K562 (cell line): ENCODE measurements around the gene HNRNPA2B1. TPM values are rescaled to one million over a fixed set of nuclear protein-coding genes. Genes with fewer than 3 reads are reported as not detected.

Source experiments
- ATF3 ChIP-seq, 2 experiments: fragments of 450-650 bp in 1 of 2; sonication (generic) in 1 of 2; formaldehyde crosslinking in 1 of 2; IDR thresholded peaks in 1 of 2; conservative IDR thresholded peaks in 1 of 2; 2 replicates each; pipeline versions ENCODE4 v1.6.1 to v1.8.1; 2016 to 2023; ENCODE audit warnings: mild to moderate bottlenecking in 2 of 2, moderate library complexity in 2 of 2, inconsistent platforms in 1 of 2, missing genetic modification reagents in 1 of 2
- CCNT2 ChIP-seq: IDR thresholded peaks from 2 replicates; pipeline ENCODE4 v1.6.1; 2011; ENCODE audit warnings: borderline replicate concordance, low read depth, mild to moderate bottlenecking, moderate library complexity, mixed read lengths, low read length; ENCODE audit not compliant: insufficient read length; ENCODE audit errors: extremely low read depth
- CHD2 ChIP-seq: IDR thresholded peaks from 2 replicates; pipeline ENCODE4 v1.6.1; 2011; ENCODE audit warnings: low read depth, low read length
- CREB3L1 ChIP-seq: fragments of 450-650 bp; IDR thresholded peaks from 2 replicates; pipeline ENCODE4 v1.6.1; 2014; ENCODE audit warnings: low read depth, mild to moderate bottlenecking, moderate library complexity, borderline replicate concordance
- DNMT1 ChIP-seq: fragments of 450-650 bp; IDR thresholded peaks from 2 replicates; pipeline ENCODE4 v1.6.1; 2016; ENCODE audit warnings: antibody characterized with exemption, mild to moderate bottlenecking
- FOSL1 ChIP-seq: fragments of 200-800 bp; sonication (Bioruptor generic); conservative IDR thresholded peaks from 2 replicates; pipeline ENCODE4 v1.6.1; 2016; ENCODE audit warnings: missing genetic modification characterization, missing compliant biosample characterization
- GTF2E2 ChIP-seq: fragments of 200-800 bp; sonication (Bioruptor generic); IDR thresholded peaks from 2 replicates; pipeline ENCODE4 v1.6.1; 2016; ENCODE audit warnings: missing genetic modification characterization, missing compliant biosample characterization
- JUN ChIP-seq, 2 experiments: sonication (generic) in 1 of 2; formaldehyde crosslinking in 1 of 2; IDR thresholded peaks; 2 replicates each; pipeline versions ENCODE4 v1.6.1 to v1.8.0; 2012 to 2022; ENCODE audit warnings: borderline replicate concordance in 2 of 2, mild to moderate bottlenecking in 2 of 2, improper control_type of control experiment in 1 of 2, low read depth in 1 of 2, low read length in 1 of 2, missing genetic modification reagents in 1 of 2
- KDM5B ChIP-seq: fragments of 200-600 bp; sonication (generic); IDR thresholded peaks from 2 replicates; pipeline ENCODE4 v1.6.1; 2012; ENCODE audit warnings: low read depth, mild to moderate bottlenecking, moderate library complexity, low read length, control low read depth, inconsistent platforms; ENCODE audit not compliant: insufficient replicate concordance
- NFIC ChIP-seq: fragments of 450-650 bp; IDR thresholded peaks from 2 replicates; pipeline ENCODE4 v1.6.1; 2017; ENCODE audit warnings: mild to moderate bottlenecking, inconsistent platforms
- POLR2A ChIP-seq: fragments of 450-650 bp; conservative IDR thresholded peaks from 2 replicates; pipeline ENCODE4 v1.6.1; 2016
- POLR2AphosphoS2 ChIP-seq: IDR thresholded peaks from 2 replicates; pipeline ENCODE4 v1.6.1; 2012; ENCODE audit warnings: low read length, improper control_type of control experiment
- POLR2G ChIP-seq: fragments of 200-400 bp; formaldehyde crosslinking; IDR thresholded peaks from 2 replicates; pipeline ENCODE4 v1.6.1; 2017; ENCODE audit warnings: low read depth, mild to moderate bottlenecking, antibody characterized with exemption, low read length, moderate library complexity
- PTBP1 ChIP-seq: fragments of 200-400 bp; formaldehyde crosslinking; IDR thresholded peaks from 2 replicates; pipeline ENCODE4 v1.6.1; 2017; ENCODE audit warnings: low read depth, low read length
- RBM22 ChIP-seq: fragments of 200-400 bp; formaldehyde crosslinking; IDR thresholded peaks from 2 replicates; pipeline ENCODE4 v1.6.1; 2018; ENCODE audit warnings: low read length, low read depth; ENCODE audit not compliant: poor library complexity, severe bottlenecking
- SMARCC2 ChIP-seq: fragments of 450-650 bp; IDR thresholded peaks from 2 replicates; pipeline ENCODE4 v1.6.1; 2017; ENCODE audit warnings: antibody characterized with exemption, moderate library complexity, mild to moderate bottlenecking, low read depth
- SUPT5H ChIP-seq: fragments of 450-650 bp; IDR thresholded peaks from 2 replicates; pipeline ENCODE4 v1.6.1; 2016
- THRB ChIP-seq: fragments of 450-650 bp; formaldehyde crosslinking; conservative IDR thresholded peaks from 2 replicates; pipeline ENCODE4 v1.4.0; 2022; ENCODE audit warnings: mild to moderate bottlenecking, missing genetic modification characterization
- U2AF1 ChIP-seq: fragments of 200-400 bp; formaldehyde crosslinking; optimal IDR thresholded peaks from 2 replicates; pipeline ENCODE3; 2017; ENCODE audit warnings: mild to moderate bottlenecking, low read depth, low read length, moderate library complexity
- ZNF639 ChIP-seq, 2 experiments: fragments of 200-800 bp in 1 of 2; sonication (Bioruptor generic) in 1 of 2; sonication (generic) in 1 of 2; formaldehyde crosslinking in 1 of 2; IDR thresholded peaks in 1 of 2; conservative IDR thresholded peaks in 1 of 2; 2 replicates each; pipeline versions ENCODE4 v1.5.0 to v1.6.1; 2016 to 2020; ENCODE audit warnings: missing compliant biosample characterization in 1 of 2, missing genetic modification characterization in 1 of 2, missing genetic modification reagents in 1 of 2
- polyA plus RNA-seq, 8 experiments: library from polyadenylated mRNA; depleted of rRNA in 4 of 8; stranded (reverse) in 5 of 8; unstranded in 3 of 8; fragments of >200 nt; fragmentation: Nextera tagmentation in 2 of 8; fragmentation: Illumina TruSeq in 1 of 8; extraction: Ambion mirVana in 2 of 8; extraction: Trizol in 1 of 8; gene quantifications; 2 replicates each; pipeline versions ENCODE4 v1.2.1 to v1.2.3, GENCODE V29; 2011 to 2014; ENCODE audit warnings: inconsistent platforms in 1 of 8, missing spikeins in 1 of 8
- total RNA-seq, 7 experiments: library from RNA; depleted of rRNA in 6 of 7; stranded (reverse); fragments of >200 nt in 6 of 7; fragmentation: Illumina TruSeq in 2 of 7; extraction: Trizol in 2 of 7; gene quantifications; 2 replicates each; pipeline versions ENCODE4 v1.2.1 to v1.2.3, GENCODE V29; 2011 to 2021; ENCODE audit warnings: low replicate concordance in 1 of 7

HNRNPA2B1 gene
- total and polyA plus RNA-seq, 9 of the 15 experiments (the other 6 are each of a cell fraction or from before 2014, with no cell fraction given), result 630 to 1,989 (median 865) TPM

- 0 out of 4 replicates have a peak, but pooled peaks of 1 of the 2 experiments have one; percentile 40 for TF ChIP-seq ZNF639 (CRISPR knock-in tag; conservative IDR thresholded peaks at IDR 0.05 in 1 of 2, IDR thresholded peaks at IDR 0.05 in 1 of 2)
- peak; percentile 88 for TF ChIP-seq ATF3 (IDR thresholded peaks at IDR 0.05)
- no peak for TF ChIP-seq ATF3 (CRISPR knock-in tag; conservative IDR thresholded peaks at IDR 0.05)
- TF ChIP-seq FOSL1 (tag), result peak; percentile 29; the same call in 1 of the 2 replicates
- TF ChIP-seq RBM22, result peak; percentile 95
- 0 out of 2 replicates have a peak, but pooled peaks have one; percentile 41 for TF ChIP-seq CHD2
- 0 out of 2 replicates have a peak, but pooled peaks have one; percentile 15 for TF ChIP-seq SMARCC2
- 0 out of 2 replicates have a peak, but pooled peaks have one; percentile 39 for TF ChIP-seq JUN (IDR thresholded peaks at IDR 0.05; ENCODE audit: borderline replicate concordance, low read depth, low read length)
- no peak for TF ChIP-seq JUN (CRISPR knock-in tag; IDR thresholded peaks at IDR 0.05; ENCODE audit: borderline replicate concordance)
- TF ChIP-seq DNMT1, result 0 out of 2 replicates have a peak, but pooled peaks have one; percentile 16
- peak; percentile 46 for TF ChIP-seq U2AF1
- peak; percentile 22 for TF ChIP-seq CCNT2
- 0 out of 2 replicates have a peak, but pooled peaks have one; percentile 55 for TF ChIP-seq GTF2E2 (tag)
- peak; percentile 1 for TF ChIP-seq SUPT5H
- peak; percentile 92 for TF ChIP-seq POLR2AphosphoS2
- peak; percentile 24; the same call in 1 of the 2 replicates for TF ChIP-seq NFIC
- no peak for TF ChIP-seq CREB3L1
- TF ChIP-seq PTBP1, result no peak
- TF ChIP-seq POLR2A, result peak; percentile 38; the same call in 1 of the 2 replicates
- peak; percentile 69 for TF ChIP-seq POLR2G
- TF ChIP-seq THRB (CRISPR knock-in tag), result peak; percentile 81; the same call in 1 of the 2 replicates
- TF ChIP-seq KDM5B, result peak; percentile 21
Observed at GRCh38 chr7:26186364-26187311, 13.9 kb downstream of the HNRNPA2B1 start (continued).
